MCF 10A (cell line): ENCODE measurements around the gene NEO1. TPM values are rescaled to one million over a fixed set of nuclear protein-coding genes. Genes with fewer than 3 reads are reported as not detected.
A peak's percentile ranks its signal among the peaks of the same experiment; 100 is the strongest.

Source experiments
- BruUV-seq: library from RNA; stranded (reverse); fragments of 400-500 nt; replicated peaks from 2 replicates; lab custom pipeline; 2021; lab: Mats Ljungman, UMichigan
- CTCF ChIA-PET: fragments of 300-600 bp; sonication (Branson Sonifier 250); formaldehyde crosslinking; extraction: SDS; loops from one replicate; lab custom pipeline; 2021; ENCODE audit warnings: antibody characterized with exemption, inconsistent platforms; lab: Yijun Ruan, JAX
- POLR2A ChIA-PET: fragments of 300-600, 350-650 bp; sonication (Branson Sonifier 250); formaldehyde crosslinking; extraction: SDS; loops from one replicate; lab custom pipeline; 2020; ENCODE audit warnings: antibody characterized with exemption, inconsistent platforms; lab: Yijun Ruan, JAX
- DNase-seq: peaks from one replicate; pipeline ENCODE4 v3.0.0-alpha.2; 2018; ENCODE audit not compliant: unreplicated experiment
- H3K27ac Mint-ChIP-seq: one replicate; pipeline ENCODE4 v1.8.0; 2022; ENCODE audit warnings: mild to moderate bottlenecking, low read depth, mixed read lengths; ENCODE audit not compliant: unreplicated experiment
- H3K27me3 Mint-ChIP-seq: one replicate; pipeline ENCODE4 v1.8.0; 2022; ENCODE audit warnings: mixed read lengths; ENCODE audit not compliant: insufficient read depth, unreplicated experiment
- H3K36me3 Mint-ChIP-seq: one replicate; pipeline ENCODE4 v1.8.0; 2022; ENCODE audit warnings: mild to moderate bottlenecking, moderate library complexity, mixed read lengths; ENCODE audit not compliant: insufficient read depth, unreplicated experiment
- H3K4me1 Mint-ChIP-seq: one replicate; pipeline ENCODE4 v1.8.0; 2022; ENCODE audit warnings: mixed read lengths; ENCODE audit not compliant: insufficient read depth, unreplicated experiment
- H3K4me3 Mint-ChIP-seq: one replicate; pipeline ENCODE4 v1.8.0; 2022; ENCODE audit warnings: mild to moderate bottlenecking, moderate library complexity, mixed read lengths; ENCODE audit not compliant: unreplicated experiment
- H3K9me3 Mint-ChIP-seq: one replicate; pipeline ENCODE4 v1.8.0; 2022; ENCODE audit warnings: mixed read lengths; ENCODE audit not compliant: unreplicated experiment
- CTCF ChIP-seq: fragments of 200-600 bp; IDR thresholded peaks from one replicate; pipeline ENCODE4 v1.8.0; 2022; ENCODE audit warnings: antibody characterized with exemption, mild to moderate bottlenecking; ENCODE audit not compliant: unreplicated experiment
- intact Hi-C: fragments of 100-400 bp; cut with micrococcal nuclease; formaldehyde crosslinking; loops from 2 replicates; pipeline ENCODE4 v1.14.1; 2022
- total RNA-seq: library from RNA; stranded (reverse); gene quantifications from 2 replicates; pipeline ENCODE4 v1.2.3, GENCODE V29; 2022

Gene NEO1
- total RNA-seq, 1 experiment from 2014 or later: 13.2 TPM

GRCh38 chr15:73305331-73306211 lies 253.3 kb downstream of the NEO1 start:
- BruUV-seq: no TSS peak
- Mint-ChIP-seq H3K9me3 (no peaks in the 10 kb centered on the region), H3K36me3 (peaks cover 10% of the 10 kb centered on the region), H3K4me1 (no peaks in the 10 kb centered on the region), H3K4me3 (no peak overlapping the region), H3K27ac (no peak overlapping the region), H3K27me3 (no peaks in the 10 kb centered on the region)
- peak; percentile 66 for TF ChIP-seq CTCF
- DNase-seq: peak; percentile 75
- intact Hi-C loops: loop anchor here (1.0 to 10.0 kb wide), 4 partner anchors 239 to 475 kb away; no protein-coding TSS in a partner anchor
- ChIA-PET POLR2A (interaction anchor here (1.0 kb wide), 1 partner anchor 329 kb away, joined by 3 read pairs; no protein-coding TSS in a partner anchor), CTCF (interaction anchor here (0.5 to 3.6 kb wide), 19 partner anchors 8 to 504 kb away, joined by 3 to 23 read pairs (median 4); no protein-coding TSS in a partner anchor)

- POLR2A ChIA-PET: interaction anchor here (0.8 kb wide), 1 partner anchor 325 kb away, joined by 4 read pairs; the partner anchor contains the start of gene NPTN
Measured at GRCh38 chr15:73308305-73308704, 256.0 kb downstream of the NEO1 start.

GRCh38 chr15:73313861-73314260 lies 261.6 kb downstream of the NEO1 start:
- Mint-ChIP-seq H3K36me3 (no peaks in the 10 kb centered on the region), H3K27me3 (no peaks in the 10 kb centered on the region), H3K9me3 (no peaks in the 10 kb centered on the region), H3K4me3 (no peak overlapping the region), H3K27ac (no peak overlapping the region), H3K4me1 (no peaks in the 10 kb centered on the region)
- CTCF ChIA-PET: interaction anchor here (0.5 kb wide), 1 partner anchor 39 kb away, joined by 3 read pairs; no protein-coding TSS in a partner anchor
- BruUV-seq: no TSS peak
- no peak for TF ChIP-seq CTCF
- POLR2A ChIA-PET: interaction anchor here (0.7 kb wide), 2 partner anchors 238 to 1393 kb away, joined by 3 read pairs; no protein-coding TSS in a partner anchor
- intact Hi-C loops: no loop called here
- DNase-seq: no peak

More at GRCh38 chr15:73308305-73308704, 256.0 kb downstream of the NEO1 start:
- no peak for DNase-seq
- CTCF ChIA-PET: interaction anchor here (1.8 kb wide), 1 partner anchor 392 kb away, joined by 6 read pairs; no protein-coding TSS in a partner anchor
- BruUV-seq: no TSS peak
- TF ChIP-seq CTCF: no peak
- H3K9me3 Mint-ChIP-seq: no peaks in the 10 kb centered on the region
- no peaks in the 10 kb centered on the region for H3K36me3 Mint-ChIP-seq
- H3K4me1 Mint-ChIP-seq: no peaks in the 10 kb centered on the region
- intact Hi-C loops: loop anchor here (5.0 to 10.0 kb wide), 2 partner anchors 236 to 254 kb away; no protein-coding TSS in a partner anchor
- H3K27me3 Mint-ChIP-seq: no peaks in the 10 kb centered on the region
- no peak overlapping the region for H3K27ac Mint-ChIP-seq
- H3K4me3 Mint-ChIP-seq: no peak overlapping the region
